ENCODE measurements around the gene LMF1. TPM values are rescaled to one million over a fixed set of nuclear protein-coding genes. Genes with fewer than 3 reads are reported as not detected.
A peak's percentile ranks its signal among the peaks of the same experiment; 100 is the strongest.

Gene LMF1
- total RNA-seq, 1 donor from 2014 or later, result 36.1 TPM

DNA sequence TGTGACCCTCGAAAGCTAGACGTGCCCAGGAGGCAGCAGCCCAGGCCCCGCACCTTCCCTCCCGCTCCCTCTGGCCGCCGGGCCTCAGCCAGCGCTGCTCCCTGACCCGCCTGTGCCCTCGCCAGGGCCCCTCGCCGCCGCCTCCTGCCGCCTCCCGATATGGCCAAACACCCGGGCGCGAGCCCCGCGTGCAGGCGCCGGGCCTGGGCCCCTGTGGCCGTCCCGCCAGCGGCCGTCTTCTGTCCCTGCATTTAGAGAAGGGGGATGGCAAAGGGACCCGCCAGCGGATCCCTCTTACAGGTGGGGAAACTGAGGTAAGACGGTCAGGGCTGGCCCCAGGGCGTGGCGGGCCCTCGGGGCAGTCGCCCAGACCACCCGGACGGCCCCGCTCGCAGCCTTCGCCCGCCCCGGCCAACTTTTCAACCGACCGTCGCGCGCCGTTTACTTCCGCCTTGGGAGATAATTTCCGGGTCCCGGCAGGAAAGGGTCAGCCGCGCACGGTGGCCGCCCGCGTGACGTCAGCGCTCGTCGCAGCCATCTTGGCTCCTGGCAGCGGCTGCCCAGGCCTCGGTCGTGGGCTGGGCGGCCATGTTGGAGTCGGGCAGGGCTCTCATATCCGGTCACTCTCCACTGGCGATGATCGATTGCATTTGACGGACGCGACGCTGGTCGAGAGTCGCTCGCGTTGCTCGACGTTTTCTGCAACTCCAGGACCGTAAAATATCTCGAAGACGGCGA is 163.3 kb downstream of the LMF1 start:
- peak overlapping the region; percentile 92 for H3K27ac Mint-ChIP-seq
- H3K4me3 Mint-ChIP-seq, result peak overlapping the region; percentile 97
- peak; percentile 79 for DNase-seq
- peaks cover 3% of the 10 kb centered on the region for H3K36me3 Mint-ChIP-seq (ENCODE audit: low read depth)
- no peaks in the 10 kb centered on the region for H3K9me3 Mint-ChIP-seq
- intact Hi-C loops (cut with micrococcal nuclease), result loop anchor here (1.0 to 5.0 kb wide), 6 partner anchors 19 to 218 kb away; partner anchors contain the start of genes ANTKMT, CHTF18, LMF1 and METTL26
- peak; percentile 95 for ATAC-seq (ENCODE audit: low read depth)
- H3K27me3 Mint-ChIP-seq, result peaks cover 11% of the 10 kb centered on the region
- TF ChIP-seq, protein P1, sequence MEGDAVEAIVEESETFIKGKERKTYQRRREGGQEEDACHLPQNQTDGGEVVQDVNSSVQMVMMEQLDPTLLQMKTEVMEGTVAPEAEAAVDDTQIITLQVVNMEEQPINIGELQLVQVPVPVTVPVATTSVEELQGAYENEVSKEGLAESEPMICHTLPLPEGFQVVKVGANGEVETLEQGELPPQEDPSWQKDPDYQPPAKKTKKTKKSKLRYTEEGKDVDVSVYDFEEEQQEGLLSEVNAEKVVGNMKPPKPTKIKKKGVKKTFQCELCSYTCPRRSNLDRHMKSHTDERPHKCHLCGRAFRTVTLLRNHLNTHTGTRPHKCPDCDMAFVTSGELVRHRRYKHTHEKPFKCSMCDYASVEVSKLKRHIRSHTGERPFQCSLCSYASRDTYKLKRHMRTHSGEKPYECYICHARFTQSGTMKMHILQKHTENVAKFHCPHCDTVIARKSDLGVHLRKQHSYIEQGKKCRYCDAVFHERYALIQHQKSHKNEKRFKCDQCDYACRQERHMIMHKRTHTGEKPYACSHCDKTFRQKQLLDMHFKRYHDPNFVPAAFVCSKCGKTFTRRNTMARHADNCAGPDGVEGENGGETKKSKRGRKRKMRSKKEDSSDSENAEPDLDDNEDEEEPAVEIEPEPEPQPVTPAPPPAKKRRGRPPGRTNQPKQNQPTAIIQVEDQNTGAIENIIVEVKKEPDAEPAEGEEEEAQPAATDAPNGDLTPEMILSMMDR (IDR thresholded peaks at IDR 0.05), result no peak
- ChIA-PET CTCF (no interaction called here), POLR2A (interaction anchor here (0.8 to 1.6 kb wide), 4 partner anchors 19 to 1157 kb away, joined by 3 to 6 read pairs (median 4); partner anchors contain the start of genes ANTKMT, CHTF18, RPS2 and RPUSD1)
- peaks cover 11% of the 10 kb centered on the region for H3K4me1 Mint-ChIP-seq

DNA sequence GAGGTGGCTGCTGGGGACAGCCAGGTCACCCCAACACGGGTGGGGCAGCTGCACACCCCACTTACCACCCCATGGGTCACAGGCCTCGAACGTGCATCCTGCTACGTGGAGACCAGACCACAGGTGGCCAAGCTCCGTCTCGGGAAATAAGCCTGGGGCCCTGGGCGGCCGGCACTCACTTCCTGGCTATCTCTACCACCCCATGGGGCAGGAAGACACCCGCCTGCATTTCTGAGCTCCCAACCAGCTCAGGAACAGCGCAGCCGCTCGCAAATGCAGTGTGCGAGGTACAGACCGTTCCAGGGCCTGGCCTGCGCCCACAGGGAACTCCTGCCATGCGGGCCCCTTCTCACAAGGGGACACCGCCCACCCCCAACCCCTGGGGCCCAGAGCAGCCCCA is 165.3 kb downstream of the LMF1 start:
- TF ChIP-seq, protein P1 (IDR thresholded peaks at IDR 0.05), result no peak
- H3K4me3 Mint-ChIP-seq, result no peak overlapping the region
- no peak overlapping the region for H3K27ac Mint-ChIP-seq
- intact Hi-C loops (cut with micrococcal nuclease), result loop anchor here (5.0 kb wide), 1 partner anchor 83 kb away; the partner anchor contains the start of gene ANTKMT
- peaks cover 3% of the 10 kb centered on the region for H3K36me3 Mint-ChIP-seq (ENCODE audit: low read depth)
- H3K27me3 Mint-ChIP-seq, result peaks cover 6% of the 10 kb centered on the region
- H3K9me3 Mint-ChIP-seq, result no peaks in the 10 kb centered on the region
- POLR2A ChIA-PET, result no interaction called here
- DNase-seq (no peak), ATAC-seq (ENCODE audit: low read depth) (no peak)
- CTCF ChIA-PET, result no interaction called here
- H3K4me1 Mint-ChIP-seq, result peaks cover 11% of the 10 kb centered on the region

DNA sequence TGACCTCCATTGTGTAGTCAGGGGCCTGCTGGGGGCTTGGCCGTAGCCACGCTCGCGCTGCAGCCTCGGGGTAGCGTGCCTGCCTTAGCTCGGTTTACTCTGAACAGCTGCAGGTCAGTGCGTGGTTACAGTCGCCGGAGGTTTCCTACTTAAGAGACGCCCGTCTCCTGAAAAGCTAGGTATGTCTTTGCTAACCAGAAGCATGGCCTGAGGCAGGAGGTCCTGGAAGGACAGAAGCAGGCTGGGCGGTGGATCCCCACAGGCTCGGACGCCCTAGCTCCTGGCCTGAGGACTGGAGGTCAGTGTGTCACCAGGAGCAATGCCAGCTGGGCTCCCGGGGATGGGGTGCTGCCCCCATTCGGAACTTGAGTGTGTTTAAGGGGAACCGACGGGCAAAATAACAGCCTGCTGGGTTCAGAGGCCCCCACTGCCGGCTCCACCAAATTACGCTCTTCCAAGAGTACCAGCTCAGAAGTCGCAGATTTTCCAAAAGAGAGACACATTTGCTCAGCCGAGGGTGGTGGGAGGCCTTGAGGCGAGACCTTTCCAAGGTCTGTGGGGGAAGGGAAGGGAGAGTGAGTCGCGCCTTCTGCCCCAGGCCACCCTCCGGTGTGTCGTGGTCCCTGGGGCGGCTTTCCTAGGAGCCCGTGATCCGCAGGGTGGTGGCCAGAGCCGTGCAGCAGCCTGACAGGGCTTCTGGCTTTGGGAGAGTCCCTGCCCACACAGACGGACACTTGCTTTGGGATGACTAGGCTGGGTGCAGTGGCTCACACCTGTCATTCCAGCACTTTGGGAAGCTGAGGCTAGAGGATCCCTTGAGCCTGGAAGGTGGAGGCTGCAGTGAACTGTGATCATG is 166.4 kb downstream of the LMF1 start:
- peaks cover 11% of the 10 kb centered on the region for H3K4me1 Mint-ChIP-seq
- no peak for ATAC-seq (ENCODE audit: low read depth)
- ChIA-PET CTCF (no interaction called here), POLR2A (interaction anchor here (0.7 kb wide), 1 partner anchor 246 kb away, joined by 3 read pairs; no protein-coding TSS in a partner anchor)
- H3K9me3 Mint-ChIP-seq, result no peaks in the 10 kb centered on the region
- no peak overlapping the region for H3K27ac Mint-ChIP-seq
- intact Hi-C loops (cut with micrococcal nuclease), result loop anchor here (5.0 kb wide), 1 partner anchor 82 kb away; the partner anchor contains the start of gene ANTKMT
- no peak overlapping the region for H3K4me3 Mint-ChIP-seq
- peaks cover 3% of the 10 kb centered on the region for H3K36me3 Mint-ChIP-seq (ENCODE audit: low read depth)
- TF ChIP-seq, protein P1 (IDR thresholded peaks at IDR 0.05), result no peak
- DNase-seq, result no peak
- peaks cover 4% of the 10 kb centered on the region for H3K27me3 Mint-ChIP-seq

DNA sequence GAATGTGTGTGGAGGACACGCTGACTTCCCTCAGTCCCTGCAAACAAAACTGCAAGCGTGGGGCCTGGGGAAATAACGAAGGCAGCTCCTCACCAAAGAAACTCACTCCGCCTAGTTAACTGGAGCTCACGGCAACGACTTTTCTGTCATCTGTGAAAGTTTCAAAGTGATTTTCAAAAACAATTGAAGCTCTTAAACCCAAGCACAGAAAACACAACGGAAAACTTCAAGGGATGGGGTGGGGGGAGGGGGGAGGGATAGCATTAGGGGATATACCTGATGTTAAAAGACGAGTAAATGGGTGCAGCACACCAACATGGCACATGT is 167.1 kb downstream of the LMF1 start:
- ChIA-PET POLR2A (interaction anchor here (0.7 kb wide), 1 partner anchor 247 kb away, joined by 3 read pairs; no protein-coding TSS in a partner anchor), CTCF (no interaction called here)
- H3K9me3 Mint-ChIP-seq, result no peaks in the 10 kb centered on the region
- no peak overlapping the region for H3K4me3 Mint-ChIP-seq
- DNase-seq (no peak), ATAC-seq (ENCODE audit: low read depth) (no peak)
- peaks cover 10% of the 10 kb centered on the region for H3K4me1 Mint-ChIP-seq
- TF ChIP-seq, protein P1 (IDR thresholded peaks at IDR 0.05), result no peak
- peaks cover 3% of the 10 kb centered on the region for H3K36me3 Mint-ChIP-seq (ENCODE audit: low read depth)
- H3K27me3 Mint-ChIP-seq, result peaks cover 3% of the 10 kb centered on the region
- intact Hi-C loops (cut with micrococcal nuclease), result no loop called here
- H3K27ac Mint-ChIP-seq, result no peak overlapping the region

Other genes starting within 250 kb of the LMF1 start
- 58.0 and 67.4 TPM in 2 replicates for gene ANTKMT, start 249.8 kb downstream of the LMF1 start, total RNA-seq
- 4.8 and 7.8 TPM in 2 replicates for gene CCDC78, start 244.5 kb downstream of the LMF1 start, total RNA-seq
- 10.8 and 10.9 TPM in 2 replicates for gene HAGHL, start 243.9 kb downstream of the LMF1 start, total RNA-seq
- 42.4 and 43.1 TPM in 2 replicates for gene CIAO3, start 230.0 kb downstream of the LMF1 start, total RNA-seq
- not detected in 2 replicates for gene MSLN, start 210.2 kb downstream of the LMF1 start, total RNA-seq
- 32.2 and 35.3 TPM in 2 replicates for gene RPUSD1, start 182.6 kb downstream of the LMF1 start, total RNA-seq
- 42.4 and 45.5 TPM in 2 replicates for gene CHTF18, start 182.4 kb downstream of the LMF1 start, total RNA-seq
- gene GNG13, start 170.2 kb downstream of the LMF1 start, total RNA-seq, result not detected in 2 replicates
- gene SOX8, start 10.8 kb upstream of the LMF1 start, total RNA-seq, result 0.18 and 0.27 TPM in 2 replicates
- gene SSTR5, start 101.8 kb upstream of the LMF1 start, total RNA-seq, result not detected in 2 replicates
- not detected in 2 replicates for gene C1QTNF8, start 125.3 kb upstream of the LMF1 start, total RNA-seq
- gene CACNA1H, start 182.1 kb upstream of the LMF1 start, total RNA-seq, result 0.02 TPM in 1 of 2 replicates, not detected in the other